ENCODE results near the gene LAMA2.

Gene LAMA2, protein sequence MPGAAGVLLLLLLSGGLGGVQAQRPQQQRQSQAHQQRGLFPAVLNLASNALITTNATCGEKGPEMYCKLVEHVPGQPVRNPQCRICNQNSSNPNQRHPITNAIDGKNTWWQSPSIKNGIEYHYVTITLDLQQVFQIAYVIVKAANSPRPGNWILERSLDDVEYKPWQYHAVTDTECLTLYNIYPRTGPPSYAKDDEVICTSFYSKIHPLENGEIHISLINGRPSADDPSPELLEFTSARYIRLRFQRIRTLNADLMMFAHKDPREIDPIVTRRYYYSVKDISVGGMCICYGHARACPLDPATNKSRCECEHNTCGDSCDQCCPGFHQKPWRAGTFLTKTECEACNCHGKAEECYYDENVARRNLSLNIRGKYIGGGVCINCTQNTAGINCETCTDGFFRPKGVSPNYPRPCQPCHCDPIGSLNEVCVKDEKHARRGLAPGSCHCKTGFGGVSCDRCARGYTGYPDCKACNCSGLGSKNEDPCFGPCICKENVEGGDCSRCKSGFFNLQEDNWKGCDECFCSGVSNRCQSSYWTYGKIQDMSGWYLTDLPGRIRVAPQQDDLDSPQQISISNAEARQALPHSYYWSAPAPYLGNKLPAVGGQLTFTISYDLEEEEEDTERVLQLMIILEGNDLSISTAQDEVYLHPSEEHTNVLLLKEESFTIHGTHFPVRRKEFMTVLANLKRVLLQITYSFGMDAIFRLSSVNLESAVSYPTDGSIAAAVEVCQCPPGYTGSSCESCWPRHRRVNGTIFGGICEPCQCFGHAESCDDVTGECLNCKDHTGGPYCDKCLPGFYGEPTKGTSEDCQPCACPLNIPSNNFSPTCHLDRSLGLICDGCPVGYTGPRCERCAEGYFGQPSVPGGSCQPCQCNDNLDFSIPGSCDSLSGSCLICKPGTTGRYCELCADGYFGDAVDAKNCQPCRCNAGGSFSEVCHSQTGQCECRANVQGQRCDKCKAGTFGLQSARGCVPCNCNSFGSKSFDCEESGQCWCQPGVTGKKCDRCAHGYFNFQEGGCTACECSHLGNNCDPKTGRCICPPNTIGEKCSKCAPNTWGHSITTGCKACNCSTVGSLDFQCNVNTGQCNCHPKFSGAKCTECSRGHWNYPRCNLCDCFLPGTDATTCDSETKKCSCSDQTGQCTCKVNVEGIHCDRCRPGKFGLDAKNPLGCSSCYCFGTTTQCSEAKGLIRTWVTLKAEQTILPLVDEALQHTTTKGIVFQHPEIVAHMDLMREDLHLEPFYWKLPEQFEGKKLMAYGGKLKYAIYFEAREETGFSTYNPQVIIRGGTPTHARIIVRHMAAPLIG (N-terminal part only)

DNA sequence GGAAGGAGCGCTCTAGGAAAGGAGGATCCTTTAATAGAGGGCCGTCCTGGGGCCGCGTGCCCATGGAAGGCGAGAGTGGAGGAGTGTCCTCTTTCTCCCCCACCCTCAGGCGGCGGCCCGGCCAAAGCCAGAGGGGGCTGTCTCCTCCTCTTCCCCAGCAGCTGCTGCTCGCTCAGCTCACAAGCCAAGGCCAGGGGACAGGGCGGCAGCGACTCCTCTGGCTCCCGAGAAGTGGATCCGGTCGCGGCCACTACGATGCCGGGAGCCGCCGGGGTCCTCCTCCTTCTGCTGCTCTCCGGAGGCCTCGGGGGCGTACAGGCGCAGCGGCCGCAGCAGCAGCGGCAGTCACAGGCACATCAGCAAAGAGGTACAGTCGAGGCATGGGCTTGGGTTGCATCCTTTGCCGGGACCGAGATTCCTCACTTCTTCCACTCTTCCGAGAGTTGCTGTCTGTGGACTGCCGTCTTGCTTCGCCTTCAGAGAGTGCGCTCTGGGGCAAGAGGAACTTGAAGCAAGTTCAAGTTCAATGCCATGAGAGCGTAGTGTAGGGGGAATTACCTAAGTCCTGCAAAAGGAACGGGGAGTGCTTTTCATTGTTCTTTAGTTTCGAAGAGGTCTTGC lies at the start of gene LAMA2:
Gene LAMA2, plus strand, starts transcription at position 148 of the 621 bp plus-strand sequence. Its CDS starts 108 bp downstream, at position 256.
- Histone ChIP-seq H3K4me2 (ENCODE audit: low read length) (no peak within 1 kb of the TSS), H2AFZ (ENCODE audit: low read length) (no peak within 1 kb of the TSS), H3K9me3 (ENCODE audit: low read length) (no peaks in the 10 kb centered on the region), H4K20me1 (ENCODE audit: insufficient read depth, low read length) (no peaks in the 10 kb centered on the region), H3K27me3 (ENCODE audit: insufficient read depth, low read length) (no peaks in the 10 kb centered on the region), H3K4me1 (ENCODE audit: insufficient read depth, low read length, severe bottlenecking) (no peaks in the 10 kb centered on the region), H3K4me3 (ENCODE audit: low read depth, low read length, poor library complexity, severe bottlenecking) (no peak within 1 kb of the TSS), H3F3A (ENCODE audit: insufficient read depth, low read length) (no peaks in the 10 kb centered on the region), H3K36me3 (ENCODE audit: insufficient read depth, low read length) (no peaks in the 10 kb centered on the region), H3K27ac (ENCODE audit: low read depth, low read length, poor library complexity, severe bottlenecking) (no peak within 1 kb of the TSS), H3K9ac (ENCODE audit: low read length) (no peak within 1 kb of the TSS), H3K79me2 (ENCODE audit: insufficient read depth, low read length) (no peaks in the 10 kb centered on the region), H3K9me2 (ENCODE audit: low read depth, low read length) (no peaks in the 10 kb centered on the region)
- TF ChIP-seq CTCF (IDR thresholded peaks at IDR 0.05; ENCODE audit: low read length) = no peak
- no peak for TF ChIP-seq EZH2 (IDR thresholded peaks at IDR 0.05; ENCODE audit: borderline replicate concordance, low read length)

DNA sequence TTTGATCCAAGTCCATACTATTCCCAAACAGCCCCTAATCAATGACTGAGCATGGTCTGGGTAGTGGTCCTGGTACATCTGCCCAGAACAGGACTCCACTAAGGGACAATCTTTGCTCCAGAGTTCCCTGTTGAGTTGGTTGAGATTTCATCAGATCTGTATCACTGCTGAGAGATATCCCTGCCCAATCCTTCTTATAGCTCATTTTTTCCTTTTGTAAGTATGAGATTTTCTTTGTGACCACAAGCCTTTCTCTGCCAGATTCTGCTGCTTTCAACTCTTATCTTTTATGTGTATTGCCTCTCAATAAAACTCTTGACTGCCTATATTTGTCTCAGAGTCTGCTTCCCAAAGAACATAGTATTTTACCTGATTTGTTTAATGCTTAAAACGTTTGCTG lies 46.2 kb upstream of the LAMA2 start:
- Histone ChIP-seq H3K36me3 (ENCODE audit: insufficient read depth, low read length) (no peaks in the 10 kb centered on the region), H3K27ac (ENCODE audit: low read depth, low read length, poor library complexity, severe bottlenecking) (no peak overlapping the region), H3K27me3 (ENCODE audit: insufficient read depth, low read length) (no peaks in the 10 kb centered on the region), H3K4me2 (ENCODE audit: low read length) (no peak overlapping the region), H3K9me2 (ENCODE audit: low read depth, low read length) (no peaks in the 10 kb centered on the region), H4K20me1 (ENCODE audit: insufficient read depth, low read length) (no peaks in the 10 kb centered on the region), H3K9me3 (ENCODE audit: low read length) (no peaks in the 10 kb centered on the region), H3K9ac (ENCODE audit: low read length) (no peak overlapping the region), H3K4me3 (ENCODE audit: low read depth, low read length, poor library complexity, severe bottlenecking) (no peak overlapping the region), H3K4me1 (ENCODE audit: insufficient read depth, low read length, severe bottlenecking) (no peaks in the 10 kb centered on the region), H3K79me2 (ENCODE audit: insufficient read depth, low read length) (no peaks in the 10 kb centered on the region), H3F3A (ENCODE audit: insufficient read depth, low read length) (no peaks in the 10 kb centered on the region), H2AFZ (ENCODE audit: low read length) (no peak overlapping the region)
- TF ChIP-seq CTCF (IDR thresholded peaks at IDR 0.05; ENCODE audit: low read length) (no peak), EZH2 (IDR thresholded peaks at IDR 0.05; ENCODE audit: borderline replicate concordance, low read length) (no peak)

DNA sequence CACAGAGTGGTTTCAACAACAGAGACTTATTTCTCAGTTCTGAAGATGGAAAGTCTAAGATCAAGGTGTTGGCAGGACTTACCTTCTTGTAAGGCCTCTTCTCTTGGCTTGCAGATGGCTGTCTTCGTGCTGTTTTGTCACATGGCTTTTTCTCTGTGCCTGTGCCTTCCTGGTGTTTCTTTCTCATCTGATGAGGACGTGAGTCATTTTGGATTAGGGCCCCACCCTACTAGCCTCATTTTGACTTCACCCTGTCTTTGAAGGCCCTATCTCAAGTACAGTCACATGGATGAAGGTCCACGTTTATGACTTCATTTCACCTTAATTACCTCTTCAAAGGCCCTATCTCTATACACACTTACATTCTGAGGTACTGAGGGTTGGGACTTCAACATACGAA lies 41.4 kb upstream of the LAMA2 start:
- TF ChIP-seq EZH2 (IDR thresholded peaks at IDR 0.05; ENCODE audit: borderline replicate concordance, low read length) (no peak), CTCF (IDR thresholded peaks at IDR 0.05; ENCODE audit: low read length) (no peak)
- Histone ChIP-seq H3K79me2 (ENCODE audit: insufficient read depth, low read length) (no peaks in the 10 kb centered on the region), H3K27ac (ENCODE audit: low read depth, low read length, poor library complexity, severe bottlenecking) (no peak overlapping the region), H3K9me3 (ENCODE audit: low read length) (no peaks in the 10 kb centered on the region), H3K27me3 (ENCODE audit: insufficient read depth, low read length) (no peaks in the 10 kb centered on the region), H3K9me2 (ENCODE audit: low read depth, low read length) (no peaks in the 10 kb centered on the region), H3K4me3 (ENCODE audit: low read depth, low read length, poor library complexity, severe bottlenecking) (no peak overlapping the region), H4K20me1 (ENCODE audit: insufficient read depth, low read length) (no peaks in the 10 kb centered on the region), H3K4me1 (ENCODE audit: insufficient read depth, low read length, severe bottlenecking) (no peaks in the 10 kb centered on the region), H2AFZ (ENCODE audit: low read length) (no peak overlapping the region), H3F3A (ENCODE audit: insufficient read depth, low read length) (no peaks in the 10 kb centered on the region), H3K36me3 (ENCODE audit: insufficient read depth, low read length) (no peaks in the 10 kb centered on the region), H3K4me2 (ENCODE audit: low read length) (no peak overlapping the region), H3K9ac (ENCODE audit: low read length) (no peak overlapping the region)
